Measurements from ENCODE around the gene CCDC85C.

- TF ChIP-seq EZH2 (IDR thresholded peaks at IDR 0.05; ENCODE audit: low read depth, unreplicated experiment) = no peak
- TF ChIP-seq, protein P1, sequence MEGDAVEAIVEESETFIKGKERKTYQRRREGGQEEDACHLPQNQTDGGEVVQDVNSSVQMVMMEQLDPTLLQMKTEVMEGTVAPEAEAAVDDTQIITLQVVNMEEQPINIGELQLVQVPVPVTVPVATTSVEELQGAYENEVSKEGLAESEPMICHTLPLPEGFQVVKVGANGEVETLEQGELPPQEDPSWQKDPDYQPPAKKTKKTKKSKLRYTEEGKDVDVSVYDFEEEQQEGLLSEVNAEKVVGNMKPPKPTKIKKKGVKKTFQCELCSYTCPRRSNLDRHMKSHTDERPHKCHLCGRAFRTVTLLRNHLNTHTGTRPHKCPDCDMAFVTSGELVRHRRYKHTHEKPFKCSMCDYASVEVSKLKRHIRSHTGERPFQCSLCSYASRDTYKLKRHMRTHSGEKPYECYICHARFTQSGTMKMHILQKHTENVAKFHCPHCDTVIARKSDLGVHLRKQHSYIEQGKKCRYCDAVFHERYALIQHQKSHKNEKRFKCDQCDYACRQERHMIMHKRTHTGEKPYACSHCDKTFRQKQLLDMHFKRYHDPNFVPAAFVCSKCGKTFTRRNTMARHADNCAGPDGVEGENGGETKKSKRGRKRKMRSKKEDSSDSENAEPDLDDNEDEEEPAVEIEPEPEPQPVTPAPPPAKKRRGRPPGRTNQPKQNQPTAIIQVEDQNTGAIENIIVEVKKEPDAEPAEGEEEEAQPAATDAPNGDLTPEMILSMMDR (conservative IDR thresholded peaks at IDR 0.05; ENCODE audit: low read depth in 2 of 2) = no peak
- TF ChIP-seq ZNF331 (CRISPR knock-in tag; IDR thresholded peaks at IDR 0.05; ENCODE audit: low read depth) = no peak
- TF ChIP-seq POLR2AphosphoS5 (IDR thresholded peaks at IDR 0.05; ENCODE audit: low read depth) = no peak
- TF ChIP-seq, protein P2, sequence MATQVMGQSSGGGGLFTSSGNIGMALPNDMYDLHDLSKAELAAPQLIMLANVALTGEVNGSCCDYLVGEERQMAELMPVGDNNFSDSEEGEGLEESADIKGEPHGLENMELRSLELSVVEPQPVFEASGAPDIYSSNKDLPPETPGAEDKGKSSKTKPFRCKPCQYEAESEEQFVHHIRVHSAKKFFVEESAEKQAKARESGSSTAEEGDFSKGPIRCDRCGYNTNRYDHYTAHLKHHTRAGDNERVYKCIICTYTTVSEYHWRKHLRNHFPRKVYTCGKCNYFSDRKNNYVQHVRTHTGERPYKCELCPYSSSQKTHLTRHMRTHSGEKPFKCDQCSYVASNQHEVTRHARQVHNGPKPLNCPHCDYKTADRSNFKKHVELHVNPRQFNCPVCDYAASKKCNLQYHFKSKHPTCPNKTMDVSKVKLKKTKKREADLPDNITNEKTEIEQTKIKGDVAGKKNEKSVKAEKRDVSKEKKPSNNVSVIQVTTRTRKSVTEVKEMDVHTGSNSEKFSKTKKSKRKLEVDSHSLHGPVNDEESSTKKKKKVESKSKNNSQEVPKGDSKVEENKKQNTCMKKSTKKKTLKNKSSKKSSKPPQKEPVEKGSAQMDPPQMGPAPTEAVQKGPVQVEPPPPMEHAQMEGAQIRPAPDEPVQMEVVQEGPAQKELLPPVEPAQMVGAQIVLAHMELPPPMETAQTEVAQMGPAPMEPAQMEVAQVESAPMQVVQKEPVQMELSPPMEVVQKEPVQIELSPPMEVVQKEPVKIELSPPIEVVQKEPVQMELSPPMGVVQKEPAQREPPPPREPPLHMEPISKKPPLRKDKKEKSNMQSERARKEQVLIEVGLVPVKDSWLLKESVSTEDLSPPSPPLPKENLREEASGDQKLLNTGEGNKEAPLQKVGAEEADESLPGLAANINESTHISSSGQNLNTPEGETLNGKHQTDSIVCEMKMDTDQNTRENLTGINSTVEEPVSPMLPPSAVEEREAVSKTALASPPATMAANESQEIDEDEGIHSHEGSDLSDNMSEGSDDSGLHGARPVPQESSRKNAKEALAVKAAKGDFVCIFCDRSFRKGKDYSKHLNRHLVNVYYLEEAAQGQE (IDR thresholded peaks at IDR 0.05; ENCODE audit: unreplicated experiment) = no peak
- no peak for TF ChIP-seq JUNB (IDR thresholded peaks at IDR 0.05; ENCODE audit: unreplicated experiment)
- TF ChIP-seq NANOG (IDR thresholded peaks at IDR 0.05; ENCODE audit: borderline replicate concordance) = no peak
- no peak for TF ChIP-seq CREB1 (CRISPR knock-in tag; IDR thresholded peaks at IDR 0.05; ENCODE audit: low read depth)
- no peak for TF ChIP-seq EZH2phosphoT487 (IDR thresholded peaks at IDR 0.05; ENCODE audit: unreplicated experiment)
- no peak for TF ChIP-seq ZNF462 (CRISPR knock-in tag; IDR thresholded peaks at IDR 0.05)
- no peak for TF ChIP-seq ZNF114 (CRISPR knock-in tag; IDR thresholded peaks at IDR 0.05)
- no peak for TF ChIP-seq STAT1 (IDR thresholded peaks at IDR 0.05; ENCODE audit: unreplicated experiment)
- TF ChIP-seq, protein P3, sequence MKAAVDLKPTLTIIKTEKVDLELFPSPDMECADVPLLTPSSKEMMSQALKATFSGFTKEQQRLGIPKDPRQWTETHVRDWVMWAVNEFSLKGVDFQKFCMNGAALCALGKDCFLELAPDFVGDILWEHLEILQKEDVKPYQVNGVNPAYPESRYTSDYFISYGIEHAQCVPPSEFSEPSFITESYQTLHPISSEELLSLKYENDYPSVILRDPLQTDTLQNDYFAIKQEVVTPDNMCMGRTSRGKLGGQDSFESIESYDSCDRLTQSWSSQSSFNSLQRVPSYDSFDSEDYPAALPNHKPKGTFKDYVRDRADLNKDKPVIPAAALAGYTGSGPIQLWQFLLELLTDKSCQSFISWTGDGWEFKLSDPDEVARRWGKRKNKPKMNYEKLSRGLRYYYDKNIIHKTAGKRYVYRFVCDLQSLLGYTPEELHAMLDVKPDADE (IDR thresholded peaks at IDR 0.05) = no peak
Measured at GRCh38 chr14:99468081-99468480, 135.9 kb downstream of the CCDC85C start.
